ENCODE data around the gene ACSM5.

ACSM5 gene

DNA sequence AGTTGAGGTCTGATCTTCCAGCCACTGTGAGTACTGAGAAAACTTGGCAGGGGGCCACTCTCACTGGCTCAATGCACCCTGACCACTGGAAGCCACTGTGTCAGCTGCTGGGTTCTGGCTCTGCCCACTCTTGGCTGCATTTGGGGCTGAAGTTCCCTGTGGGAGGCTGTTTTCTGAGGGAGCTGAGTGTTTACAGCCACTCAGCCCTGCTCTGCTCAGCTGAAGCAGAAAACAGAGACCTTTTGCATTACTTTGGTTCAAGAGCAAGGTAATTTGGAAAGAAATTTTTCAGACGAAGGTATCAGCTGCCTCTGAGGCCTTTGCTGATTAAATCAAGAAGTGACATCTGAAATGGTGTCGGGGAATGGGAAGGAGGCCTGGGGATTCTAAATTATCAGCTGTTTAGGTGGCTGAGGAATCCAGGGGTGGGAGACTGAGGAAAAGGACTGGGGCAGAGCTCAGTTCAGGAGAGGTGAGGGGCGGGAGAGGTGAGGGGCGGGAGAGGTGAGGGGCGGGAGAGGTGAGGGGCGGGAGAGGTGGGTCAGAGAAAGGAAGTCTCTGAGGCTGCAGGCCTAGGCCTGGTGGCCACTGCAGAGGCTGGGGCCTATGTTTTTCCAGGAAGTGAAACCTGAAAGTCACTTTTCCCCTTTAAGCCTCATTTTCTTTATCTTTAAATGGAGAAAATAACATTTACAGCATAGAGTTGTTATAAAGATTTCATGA lies at the start of gene ACSM5:
ACSM5 (plus strand) TSS at position 137 of the 723 bp plus-strand sequence. CDS start 1,951 bp downstream, outside the sequence.
- Mint-ChIP-seq H3K4me1 (ENCODE audit: low read depth) (no peaks in the 10 kb centered on the region), H3K4me3 (no peak within 1 kb of the TSS), H3K9me3 (no peaks in the 10 kb centered on the region), H3K27me3 (ENCODE audit: low read depth) (no peaks in the 10 kb centered on the region), H3K27ac (no peak within 1 kb of the TSS), H3K36me3 (ENCODE audit: low read depth) (no peaks in the 10 kb centered on the region)

- Mint-ChIP-seq H3K4me3 (no peak overlapping the region), H3K36me3 (ENCODE audit: low read depth) (no peaks in the 10 kb centered on the region), H3K4me1 (ENCODE audit: low read depth) (no peaks in the 10 kb centered on the region), H3K27me3 (ENCODE audit: low read depth) (no peaks in the 10 kb centered on the region), H3K27ac (no peak overlapping the region), H3K9me3 (no peaks in the 10 kb centered on the region)
Measured at GRCh38 chr16:20359997-20360396, 49.3 kb upstream of the ACSM5 start.

DNA sequence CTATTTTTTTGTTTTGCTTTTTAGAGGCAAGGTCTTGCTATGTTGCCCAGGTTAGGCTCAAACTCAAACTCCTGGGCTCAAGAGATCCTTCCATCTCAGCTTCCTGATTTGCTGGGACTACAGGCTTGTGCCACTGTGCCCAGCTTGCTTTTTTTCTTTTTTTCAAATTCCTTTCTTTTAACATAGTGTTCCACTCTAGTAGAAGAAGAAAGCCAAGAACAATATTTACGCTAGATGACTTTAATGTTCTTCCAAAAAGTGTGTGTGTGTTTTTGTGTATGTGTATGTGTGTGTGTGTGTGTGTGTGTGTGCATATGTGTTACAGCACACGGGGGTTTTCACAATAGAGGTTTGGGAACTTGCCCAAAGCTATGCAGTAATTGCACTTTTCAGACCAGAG lies 46.1 kb upstream of the ACSM5 start:
- Mint-ChIP-seq H3K27ac (no peak overlapping the region), H3K4me1 (ENCODE audit: low read depth) (no peaks in the 10 kb centered on the region), H3K4me3 (no peak overlapping the region), H3K36me3 (ENCODE audit: low read depth) (no peaks in the 10 kb centered on the region), H3K9me3 (no peaks in the 10 kb centered on the region), H3K27me3 (ENCODE audit: low read depth) (no peaks in the 10 kb centered on the region)

- H3K36me3 Mint-ChIP-seq (ENCODE audit: low read depth): no peaks in the 10 kb centered on the region
- no peak overlapping the region for H3K27ac Mint-ChIP-seq
- no peaks in the 10 kb centered on the region for H3K9me3 Mint-ChIP-seq
- H3K27me3 Mint-ChIP-seq (ENCODE audit: low read depth): no peaks in the 10 kb centered on the region
- no peak overlapping the region for H3K4me3 Mint-ChIP-seq
- H3K4me1 Mint-ChIP-seq (ENCODE audit: low read depth): no peaks in the 10 kb centered on the region
Measured at GRCh38 chr16:20364051-20364450, 45.3 kb upstream of the ACSM5 start.

GRCh38 chr16:20369452-20370054 lies 39.8 kb upstream of the ACSM5 start:
- Mint-ChIP-seq H3K9me3 (no peaks in the 10 kb centered on the region), H3K4me1 (ENCODE audit: low read depth) (no peaks in the 10 kb centered on the region), H3K27me3 (ENCODE audit: low read depth) (no peaks in the 10 kb centered on the region), H3K4me3 (no peak overlapping the region), H3K27ac (no peak overlapping the region), H3K36me3 (ENCODE audit: low read depth) (no peaks in the 10 kb centered on the region)

DNA sequence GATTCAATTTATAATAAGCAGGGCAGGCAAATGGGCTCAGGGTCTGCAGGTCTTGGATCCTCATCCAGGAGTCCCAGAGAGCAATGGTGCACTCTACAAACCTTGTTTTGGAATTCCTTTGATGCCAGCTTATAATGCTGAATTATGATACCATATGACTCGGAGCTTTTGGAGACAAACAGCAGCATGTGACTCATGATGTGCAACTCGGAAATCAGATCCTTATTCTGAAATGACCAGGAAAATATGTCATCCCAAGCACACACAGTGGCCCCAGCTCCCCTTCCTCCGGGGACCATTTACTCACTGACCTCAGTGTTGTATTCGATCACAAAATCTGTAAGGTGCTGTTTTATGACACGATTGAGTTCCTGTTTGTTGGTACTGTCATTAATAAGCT lies 36.6 kb upstream of the ACSM5 start:
- no peaks in the 10 kb centered on the region for H3K9me3 Mint-ChIP-seq
- H3K27me3 Mint-ChIP-seq (ENCODE audit: low read depth): no peaks in the 10 kb centered on the region
- no peak overlapping the region for H3K4me3 Mint-ChIP-seq
- H3K27ac Mint-ChIP-seq: no peak overlapping the region
- no peaks in the 10 kb centered on the region for H3K36me3 Mint-ChIP-seq (ENCODE audit: low read depth)
- H3K4me1 Mint-ChIP-seq (ENCODE audit: low read depth): no peaks in the 10 kb centered on the region

GRCh38 chr16:20377181-20377580 lies 32.2 kb upstream of the ACSM5 start:
- Mint-ChIP-seq H3K4me1 (ENCODE audit: low read depth) (no peaks in the 10 kb centered on the region), H3K27me3 (ENCODE audit: low read depth) (no peaks in the 10 kb centered on the region), H3K27ac (no peak overlapping the region), H3K4me3 (no peak overlapping the region), H3K36me3 (ENCODE audit: low read depth) (no peaks in the 10 kb centered on the region), H3K9me3 (no peaks in the 10 kb centered on the region)

DNA sequence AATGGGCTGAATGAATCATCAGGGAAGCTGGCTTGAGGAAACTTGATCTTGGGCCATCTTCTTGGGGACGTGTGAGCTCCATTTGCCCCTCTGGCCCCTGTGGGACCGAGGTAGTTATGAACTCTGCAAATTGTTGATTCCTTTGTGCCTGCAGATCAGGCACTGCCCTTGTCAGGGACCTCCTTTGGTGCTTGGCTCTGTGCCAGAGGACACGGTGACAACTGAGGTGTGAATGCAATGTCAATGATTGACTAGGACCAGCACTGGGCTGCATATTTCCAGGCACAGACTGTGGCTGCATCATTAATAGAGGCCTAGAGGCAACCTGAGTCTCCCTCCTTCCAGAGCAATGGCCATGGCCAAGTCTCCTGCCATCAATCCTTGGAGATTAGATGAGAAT lies 28.6 kb upstream of the ACSM5 start:
- Mint-ChIP-seq H3K4me3 (no peak overlapping the region), H3K4me1 (ENCODE audit: low read depth) (no peaks in the 10 kb centered on the region), H3K27me3 (ENCODE audit: low read depth) (no peaks in the 10 kb centered on the region), H3K36me3 (ENCODE audit: low read depth) (no peaks in the 10 kb centered on the region), H3K27ac (no peak overlapping the region), H3K9me3 (no peaks in the 10 kb centered on the region)

DNA sequence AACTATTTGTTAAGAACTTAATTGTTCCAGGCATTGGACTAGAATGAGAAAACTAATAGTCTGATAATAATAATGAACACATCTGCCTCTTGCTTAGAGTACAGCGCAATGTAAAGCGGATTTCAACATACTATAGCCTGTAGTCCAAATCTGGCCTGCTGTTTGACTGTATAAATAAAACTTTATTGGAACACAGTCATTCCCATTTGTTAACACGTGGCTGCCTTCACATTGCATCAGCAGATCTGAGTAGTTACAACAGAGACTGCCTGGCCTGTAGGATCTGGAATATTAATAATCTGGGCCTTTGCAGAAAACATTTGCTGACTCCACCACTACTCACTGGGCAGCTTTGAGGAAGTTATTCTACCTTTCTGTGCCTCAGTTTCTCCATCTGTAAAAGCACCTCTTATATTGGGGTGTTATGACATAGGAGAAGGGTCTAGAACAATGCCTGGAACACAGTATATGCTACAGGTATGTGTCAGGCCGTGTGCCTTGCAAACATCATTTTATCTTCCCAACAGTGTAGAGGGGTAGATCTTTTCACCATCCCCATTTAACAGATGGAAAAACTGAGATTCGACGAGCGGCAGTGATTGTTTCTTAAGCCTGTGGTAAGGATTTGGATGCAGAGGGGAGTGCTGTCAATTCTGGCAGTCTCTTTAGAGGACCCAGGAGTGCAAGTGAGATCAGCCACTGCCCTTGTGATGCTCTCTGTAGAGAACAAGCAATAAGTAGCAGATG lies 27.0 kb upstream of the ACSM5 start:
- Mint-ChIP-seq H3K27me3 (ENCODE audit: low read depth) (peaks cover 5% of the 10 kb centered on the region), H3K4me3 (no peak overlapping the region), H3K36me3 (ENCODE audit: low read depth) (no peaks in the 10 kb centered on the region), H3K27ac (no peak overlapping the region), H3K9me3 (no peaks in the 10 kb centered on the region), H3K4me1 (ENCODE audit: low read depth) (no peaks in the 10 kb centered on the region)

DNA sequence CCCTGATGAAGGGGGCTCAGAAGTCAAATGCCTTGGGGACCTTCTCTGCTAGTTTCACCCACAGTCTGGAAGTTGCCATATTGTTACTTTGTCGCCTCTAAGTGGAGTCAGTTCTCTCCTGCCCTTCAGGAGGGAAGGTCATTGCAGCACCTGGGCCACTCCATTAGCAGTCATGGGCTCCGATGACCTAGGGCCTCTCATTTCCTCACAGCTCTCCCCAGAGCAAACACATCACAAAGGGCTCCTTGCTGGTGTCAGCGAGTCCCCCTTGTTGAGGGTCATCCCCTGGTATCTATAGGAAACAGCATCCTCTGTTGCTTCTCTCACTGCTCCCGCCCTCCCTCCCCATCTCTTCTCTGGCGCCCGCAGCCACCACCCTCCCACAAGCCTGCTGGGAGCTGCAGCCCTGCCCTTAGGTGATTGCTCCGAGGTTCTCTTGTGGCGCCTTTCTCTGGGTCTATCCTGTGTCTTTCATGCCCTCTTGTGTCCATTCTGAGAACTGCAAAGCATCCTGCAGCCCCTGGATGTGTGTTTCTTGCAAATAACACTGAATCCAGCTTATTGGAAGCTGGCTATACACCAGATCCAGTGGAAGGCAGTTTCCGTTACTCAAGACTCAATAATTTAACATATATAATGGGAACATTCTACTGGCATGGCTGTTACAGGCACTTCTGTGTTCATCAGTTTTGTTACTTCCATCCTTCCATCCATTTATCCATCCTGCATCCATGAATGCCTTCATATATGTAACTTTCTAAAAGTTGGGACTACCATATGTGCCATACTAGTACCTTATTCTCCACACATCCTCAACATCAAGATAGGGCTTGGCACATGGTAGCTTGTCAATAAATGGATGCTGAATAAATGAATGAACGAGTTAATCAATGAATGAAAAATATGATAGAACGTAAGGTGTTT lies 26.0 kb upstream of the ACSM5 start:
- Mint-ChIP-seq H3K36me3 (ENCODE audit: low read depth) (no peaks in the 10 kb centered on the region), H3K27ac (no peak overlapping the region), H3K27me3 (ENCODE audit: low read depth) (peaks cover 5% of the 10 kb centered on the region), H3K9me3 (no peaks in the 10 kb centered on the region), H3K4me3 (no peak overlapping the region), H3K4me1 (ENCODE audit: low read depth) (no peaks in the 10 kb centered on the region)

DNA sequence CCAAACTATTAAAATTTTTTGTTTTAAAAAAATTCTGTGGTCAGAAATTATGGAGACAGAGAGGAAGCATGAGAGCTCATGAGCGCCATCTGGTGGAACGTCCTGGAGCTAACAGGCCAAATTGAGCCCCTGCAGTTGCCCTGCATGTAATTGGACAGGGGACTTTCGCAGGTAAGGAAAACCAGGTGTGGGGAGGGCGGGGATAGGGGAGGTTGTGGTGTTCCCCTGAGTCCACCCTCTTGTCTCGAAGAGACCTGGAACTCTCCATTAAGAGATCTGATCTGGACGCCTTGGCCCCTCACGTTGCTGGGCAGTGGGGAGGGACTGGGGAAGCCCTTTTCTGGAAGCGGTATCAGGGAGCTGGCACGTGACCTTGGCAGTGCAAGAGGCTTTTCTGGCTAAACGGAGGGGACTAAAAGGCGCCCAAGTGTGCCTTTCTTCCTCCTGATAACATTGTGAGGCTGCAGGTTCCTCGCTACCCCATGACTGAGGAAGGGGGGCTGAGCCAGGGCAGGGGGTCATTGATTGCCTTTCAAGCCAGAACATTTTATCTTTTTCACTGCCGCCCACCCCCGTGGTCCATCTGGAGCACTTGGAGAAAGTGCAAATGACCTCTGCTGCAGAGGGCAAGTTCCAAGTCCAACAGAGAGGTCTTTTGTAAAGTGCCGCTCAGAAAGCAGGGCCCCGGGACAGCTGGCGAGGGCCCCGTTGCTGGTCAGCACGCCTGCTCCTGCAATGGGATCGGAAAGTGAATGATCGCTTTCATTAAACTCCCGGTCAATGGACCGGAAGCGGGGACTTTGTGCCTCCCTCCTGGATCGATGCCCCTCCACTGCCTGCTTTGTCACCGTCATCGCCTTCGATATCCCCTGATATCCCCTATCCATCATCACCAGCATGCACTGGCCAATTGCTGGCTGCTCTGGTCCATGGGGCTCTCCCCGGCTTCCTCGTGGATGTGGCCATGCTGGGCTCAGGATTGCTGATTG lies 23.2 kb upstream of the ACSM5 start:
- Mint-ChIP-seq H3K4me1 (ENCODE audit: low read depth) (no peaks in the 10 kb centered on the region), H3K9me3 (no peaks in the 10 kb centered on the region), H3K27me3 (ENCODE audit: low read depth) (peaks cover 5% of the 10 kb centered on the region), H3K27ac (no peak overlapping the region), H3K36me3 (ENCODE audit: low read depth) (no peaks in the 10 kb centered on the region), H3K4me3 (no peak overlapping the region)

- no peak overlapping the region for H3K27ac Mint-ChIP-seq
- no peak overlapping the region for H3K4me3 Mint-ChIP-seq
- no peaks in the 10 kb centered on the region for H3K9me3 Mint-ChIP-seq
- H3K27me3 Mint-ChIP-seq (ENCODE audit: low read depth): peaks cover 5% of the 10 kb centered on the region
- H3K4me1 Mint-ChIP-seq (ENCODE audit: low read depth): no peaks in the 10 kb centered on the region
- no peaks in the 10 kb centered on the region for H3K36me3 Mint-ChIP-seq (ENCODE audit: low read depth)
Measured at GRCh38 chr16:20387978-20388377, 21.4 kb upstream of the ACSM5 start.

GRCh38 chr16:20388854-20389253 lies 20.5 kb upstream of the ACSM5 start:
- H3K27me3 Mint-ChIP-seq (ENCODE audit: low read depth): peaks cover 5% of the 10 kb centered on the region

More at GRCh38 chr16:20388854-20389253, 20.5 kb upstream of the ACSM5 start:
- Mint-ChIP-seq H3K27ac (no peak overlapping the region), H3K4me3 (no peak overlapping the region), H3K36me3 (ENCODE audit: low read depth) (no peaks in the 10 kb centered on the region), H3K9me3 (no peaks in the 10 kb centered on the region), H3K4me1 (ENCODE audit: low read depth) (no peaks in the 10 kb centered on the region)

Measured in T-helper 1 cell treated with Interleukin-12 subunit alpha and Interleukin-12 subunit beta and Interleukin-4 antibody, amounts not matched to agents 30 μg/mL and 1 μg/mL, for 36 hours (primary cell).